Measurements from ENCODE around the gene RYR1. TPM values are rescaled to one million over a fixed set of nuclear protein-coding genes. Genes with fewer than 3 reads are reported as not detected.

Gene RYR1
- total and polyA plus RNA-seq, 2 donors from 2014 or later, result 0.69 to 2.8 TPM

- H3K4me1 ChIP-seq (ENCODE audit: control insufficient read depth in 2 of 3, insufficient read depth in 2 of 3, low read depth in 1 of 3, low read length in 3 of 3), result no peaks in the 10 kb centered on the region
- intact Hi-C loops (cut with DNase I), result no loop called here
- no peaks in the 10 kb centered on the region for H3K27me3 ChIP-seq (ENCODE audit: control insufficient read depth, insufficient read depth, low read length)
- H3K9me3 ChIP-seq (ENCODE audit: control insufficient read depth in 2 of 3, insufficient read depth in 1 of 3, low read length in 3 of 3), result no peaks in the 10 kb centered on the region
- no peak overlapping the region for H3K4me3 ChIP-seq (ENCODE audit: low read length in 3 of 3)
- no peak for TF ChIP-seq CTCF (IDR thresholded peaks at IDR 0.05; ENCODE audit: borderline replicate concordance, extremely low read depth, insufficient read depth)
- no peaks in the 10 kb centered on the region for H3K36me3 ChIP-seq (ENCODE audit: control insufficient read depth in 2 of 3, insufficient read depth in 3 of 3, low read length in 3 of 3)
- no peak overlapping the region for H3K9ac ChIP-seq (ENCODE audit: low read length in 3 of 3)
- FAIRE-seq (no peak), DNase-seq (peak in 1 of 5 donors; percentile 21)
- no peak overlapping the region for H3K27ac ChIP-seq (ENCODE audit: low read depth in 2 of 2, low read length in 2 of 2)
Measured at GRCh38 chr19:38528931-38529330, 95.4 kb downstream of the RYR1 start.

GRCh38 chr19:38531515-38531914 lies 98.0 kb downstream of the RYR1 start:
- FAIRE-seq, result no peak
- Histone ChIP-seq H3K9ac (ENCODE audit: low read length in 3 of 3) (no peak overlapping the region), H3K4me3 (ENCODE audit: low read length in 3 of 3) (no peak overlapping the region), H3K36me3 (ENCODE audit: control insufficient read depth in 2 of 3, insufficient read depth in 3 of 3, low read length in 3 of 3) (no peaks in the 10 kb centered on the region), H3K27ac (ENCODE audit: low read depth in 2 of 2, low read length in 2 of 2) (no peak overlapping the region), H3K9me3 (ENCODE audit: control insufficient read depth in 2 of 3, insufficient read depth in 1 of 3, low read length in 3 of 3) (peaks cover 1 to 9% (median 5%) of the 10 kb centered on the region in 3 donors), H3K27me3 (ENCODE audit: control insufficient read depth, insufficient read depth, low read length) (no peaks in the 10 kb centered on the region), H3K4me1 (ENCODE audit: control insufficient read depth in 2 of 3, insufficient read depth in 2 of 3, low read depth in 1 of 3, low read length in 3 of 3) (no peaks in the 10 kb centered on the region)
- intact Hi-C loops (cut with DNase I), result no loop called here
- DNase-seq, result peak in 1 of 5 donors; percentile 34
- no peak for TF ChIP-seq CTCF (IDR thresholded peaks at IDR 0.05; ENCODE audit: borderline replicate concordance, extremely low read depth, insufficient read depth)

- Histone ChIP-seq H3K27me3 (ENCODE audit: control insufficient read depth, insufficient read depth, low read length) (no peaks in the 10 kb centered on the region), H3K27ac (ENCODE audit: low read depth in 2 of 2, low read length in 2 of 2) (no peak overlapping the region), H3K4me1 (ENCODE audit: control insufficient read depth in 2 of 3, insufficient read depth in 2 of 3, low read depth in 1 of 3, low read length in 3 of 3) (no peaks in the 10 kb centered on the region), H3K4me3 (ENCODE audit: low read length in 3 of 3) (no peak overlapping the region), H3K9ac (ENCODE audit: low read length in 3 of 3) (no peak overlapping the region), H3K36me3 (ENCODE audit: control insufficient read depth in 2 of 3, insufficient read depth in 3 of 3, low read length in 3 of 3) (no peaks in the 10 kb centered on the region), H3K9me3 (ENCODE audit: control insufficient read depth in 2 of 3, insufficient read depth in 1 of 3, low read length in 3 of 3) (peaks cover 1 to 9% (median 5%) of the 10 kb centered on the region in 3 donors)
- no peak for DNase-seq
- no peak for TF ChIP-seq CTCF (IDR thresholded peaks at IDR 0.05; ENCODE audit: borderline replicate concordance, extremely low read depth, insufficient read depth)
- FAIRE-seq, result no peak
- intact Hi-C loops (cut with DNase I), result no loop called here
Measured at GRCh38 chr19:38532939-38533338, 99.4 kb downstream of the RYR1 start.

GRCh38 chr19:38534574-38534973 lies 101.1 kb downstream of the RYR1 start:
- TF ChIP-seq CTCF (IDR thresholded peaks at IDR 0.05; ENCODE audit: borderline replicate concordance, extremely low read depth, insufficient read depth), result no peak
- no peaks in the 10 kb centered on the region for H3K4me1 ChIP-seq (ENCODE audit: control insufficient read depth in 2 of 3, insufficient read depth in 2 of 3, low read depth in 1 of 3, low read length in 3 of 3)

More at GRCh38 chr19:38534574-38534973, 101.1 kb downstream of the RYR1 start:
- no peaks in the 10 kb centered on the region for H3K36me3 ChIP-seq (ENCODE audit: control insufficient read depth in 2 of 3, insufficient read depth in 3 of 3, low read length in 3 of 3)
- H3K27ac ChIP-seq (ENCODE audit: low read depth in 2 of 2, low read length in 2 of 2), result no peak overlapping the region
- intact Hi-C loops (cut with DNase I), result no loop called here
- peaks cover 1 to 9% (median 5%) of the 10 kb centered on the region in 3 donors for H3K9me3 ChIP-seq (ENCODE audit: control insufficient read depth in 2 of 3, insufficient read depth in 1 of 3, low read length in 3 of 3)
- H3K9ac ChIP-seq (ENCODE audit: low read length in 3 of 3), result no peak overlapping the region
- H3K27me3 ChIP-seq (ENCODE audit: control insufficient read depth, insufficient read depth, low read length), result no peaks in the 10 kb centered on the region
- no peak overlapping the region for H3K4me3 ChIP-seq (ENCODE audit: low read length in 3 of 3)
- FAIRE-seq (no peak), DNase-seq (peak in 1 of 5 donors; percentile 22)
